HepG2 (cell line): Measurements from ENCODE around the gene MSMO1. TPM values are rescaled to one million over a fixed set of nuclear protein-coding genes. Genes with fewer than 3 reads are reported as not detected.

Experiments used
- ATAC-seq: fragments of 200-7000 bp; cut with Tn5 transposase; 3 replicates; pipeline ENCODE4 v1.9.1; 2020; ENCODE audit warnings: mild to moderate bottlenecking, moderate library complexity
- BruUV-seq: library from RNA; stranded (reverse); fragments of 400-500 nt; replicated peaks from 2 replicates; lab custom pipeline; 2021; lab: Mats Ljungman, UMichigan
- CTCF ChIA-PET: fragments of 300-600 bp; formaldehyde crosslinking; extraction: SDS; loops from one replicate; lab custom pipeline; 2021; ENCODE audit warnings: low total read pairs, inconsistent platforms, low intra/inter-chr PET ratio; lab: Yijun Ruan, JAX
- POLR2A ChIA-PET: fragments of 350-600 bp; sonication (Branson Sonifier 250); formaldehyde crosslinking; loops from one replicate; lab custom pipeline; 2020; ENCODE audit warnings: antibody characterized with exemption, inconsistent platforms; lab: Yijun Ruan, JAX
- DNase-seq: peaks from one replicate; pipeline ENCODE4 v3.0.0-alpha.2; 2015; ENCODE audit warnings: low spot score
- FAIRE-seq: peaks from 3 replicates; lab custom pipeline; 2011; peaks lifted over from hg19 to GRCh38; lab: Jason Lieb, UNC
- H2AFZ ChIP-seq: one replicate; pipeline ENCODE4 v1.6.1; 2011; ENCODE audit warnings: low read length, inconsistent platforms
- H3K27ac ChIP-seq: fragments of 300-600 bp; 3 replicates; pipeline ENCODE4 v1.8.0; 2011; ENCODE audit warnings: mixed run types, mild to moderate bottlenecking, mixed read lengths, low read length, inconsistent platforms; ENCODE audit not compliant: insufficient read depth; ENCODE audit errors: extremely low read length
- H3K27me3 ChIP-seq, 2 experiments: fragments of 200-600 bp in 1 of 2; 2 replicates in 1 of 2; 3 replicates in 1 of 2; pipeline versions ENCODE4 v1.6.0 to v1.8.0; 2011; ENCODE audit warnings: low read length in 2 of 2, mild to moderate bottlenecking in 2 of 2, moderate library complexity in 2 of 2, inconsistent platforms in 1 of 2; ENCODE audit not compliant: insufficient read depth in 2 of 2, control insufficient read depth in 1 of 2
- H3K36me3 ChIP-seq, 2 experiments: fragments of 200-600 bp in 1 of 2; replicated peaks in 1 of 2; 2 replicates in 1 of 2; 3 replicates in 1 of 2; pipeline versions ENCODE4 v1.5.1 to v1.8.0; 2011; ENCODE audit warnings: low read length in 2 of 2, inconsistent platforms in 1 of 2; ENCODE audit not compliant: insufficient read depth in 2 of 2, control insufficient read depth in 1 of 2
- H3K4me1 ChIP-seq: 2 replicates; pipeline ENCODE4 v1.5.1; 2012; ENCODE audit warnings: low read length, inconsistent platforms; ENCODE audit not compliant: insufficient read depth
- H3K4me2 ChIP-seq: 2 replicates; pipeline ENCODE4 v1.6.0; 2011; ENCODE audit warnings: low read depth, low read length, inconsistent platforms
- H3K4me3 ChIP-seq, 3 experiments: fragments of 200-600 bp in 1 of 3; sonication (generic), shearing (Covaris generic) in 1 of 3; replicated peaks in 1 of 3; 2 replicates each; pipeline ENCODE4 v1.5.1; 2011 to 2016; ENCODE audit warnings: low read length in 3 of 3, inconsistent platforms in 2 of 3, low read depth in 2 of 3, mild to moderate bottlenecking in 2 of 3, control low read depth in 1 of 3, mixed read lengths in 1 of 3; ENCODE audit not compliant: insufficient read depth in 1 of 3
- H3K79me2 ChIP-seq: one replicate; pipeline ENCODE4 v1.6.1; 2011; ENCODE audit warnings: low read length, inconsistent platforms; ENCODE audit not compliant: insufficient read depth
- H3K9ac ChIP-seq: 2 replicates; pipeline ENCODE4 v1.6.0; 2011; ENCODE audit warnings: mild to moderate bottlenecking, low read depth, low read length, inconsistent platforms; ENCODE audit not compliant: insufficient read depth
- H3K9me3 ChIP-seq: 2 replicates; pipeline ENCODE4 v1.5.1; 2012; ENCODE audit warnings: mild to moderate bottlenecking, low read length
- H4K20me1 ChIP-seq: 2 replicates; pipeline ENCODE4 v1.6.0; 2011; ENCODE audit warnings: inconsistent platforms, mild to moderate bottlenecking, low read length, moderate library complexity; ENCODE audit not compliant: insufficient read depth
- FOXM1 ChIP-seq: sonication (generic); formaldehyde crosslinking; IDR thresholded peaks from 2 replicates; pipeline ENCODE4 v1.5.0; 2020; ENCODE audit warnings: missing genetic modification reagents
- HNRNPUL1 ChIP-seq: fragments of 200-400 bp; formaldehyde crosslinking; IDR thresholded peaks from 2 replicates; pipeline ENCODE4 v1.6.1; 2017; ENCODE audit warnings: low read depth, mild to moderate bottlenecking, low read length, moderate library complexity
- IKZF1 ChIP-seq: fragments of 450-650 bp; IDR thresholded peaks from 2 replicates; pipeline ENCODE4 v1.7.1; 2016
- LCORL ChIP-seq, 2 experiments: fragments of 450-650 bp in 1 of 2; sonication (generic) in 1 of 2; formaldehyde crosslinking in 1 of 2; IDR thresholded peaks; 2 replicates each; pipeline versions ENCODE4 v1.5.0 to v1.6.1; 2017 to 2020; ENCODE audit warnings: antibody characterized with exemption in 1 of 2, missing genetic modification reagents in 1 of 2
- TEAD3 ChIP-seq: optimal IDR thresholded peaks from 2 replicates; pipeline ENCODE3; 2016; ENCODE audit warnings: borderline replicate concordance
- ZNF10 ChIP-seq: sonication (generic); formaldehyde crosslinking; IDR thresholded peaks from 2 replicates; pipeline ENCODE4 v1.4.0; 2020; ENCODE audit warnings: mild to moderate bottlenecking, low read depth, missing genetic modification reagents, borderline replicate concordance
- ZNF468 ChIP-seq: sonication (generic); formaldehyde crosslinking; IDR thresholded peaks from 2 replicates; pipeline ENCODE4 v1.8.0; 2022; ENCODE audit warnings: mild to moderate bottlenecking, moderate library complexity, missing genetic modification reagents
- ZNF510 ChIP-seq: sonication (generic); formaldehyde crosslinking; IDR thresholded peaks from 2 replicates; pipeline ENCODE4 v1.4.0; 2020; ENCODE audit warnings: low read depth, mild to moderate bottlenecking, missing genetic modification reagents
- ZNF782 ChIP-seq: sonication (generic); formaldehyde crosslinking; IDR thresholded peaks from 2 replicates; pipeline ENCODE4 v1.4.0; 2020; ENCODE audit warnings: missing genetic modification reagents, mild to moderate bottlenecking, borderline replicate concordance
- WGBS: methylation state at CpG from one replicate; pipeline ENCODE4 v1.1.6; 2017; ENCODE audit warnings: low lambda C conversion rate; 5-methylcytosine and 5-hydroxymethylcytosine counted together
- in situ Hi-C: cut with HindIII; loops from 2 replicates; pipeline ENCODE4 v1.10.0; 2017; ENCODE audit warnings: low pct_unique_long_range_greater_than_20kb; ENCODE audit not compliant: extremely low pct_ligation_motif_present
- intact Hi-C: fragments of 100-400 bp; cut with micrococcal nuclease; formaldehyde crosslinking; loops from one replicate; pipeline ENCODE4 v1.10.0; 2022; ENCODE audit not compliant: unreplicated experiment
- polyA plus RNA-seq, 8 experiments: library from polyadenylated mRNA; depleted of rRNA in 3 of 8; stranded (reverse) in 7 of 8; unstranded in 1 of 8; fragments of >200 nt; fragmentation: Illumina TruSeq in 4 of 8; extraction: Trizol in 4 of 8; gene quantifications; 2 replicates each; pipeline versions ENCODE4 v1.2.1 to v1.2.3, GENCODE V29; 2011 to 2016; ENCODE audit warnings: low read depth in 4 of 8, missing spikeins in 1 of 8, mixed read lengths in 1 of 8; ENCODE audit not compliant: insufficient read depth in 1 of 8
- total RNA-seq, 5 experiments: library from RNA; depleted of rRNA; stranded (reverse); fragments of >200 nt; fragmentation: Illumina TruSeq; extraction: Trizol; gene quantifications; 2 replicates each; pipeline ENCODE4 v1.2.3, GENCODE V29; 2016; ENCODE audit warnings: low read depth in 1 of 5
- TF ChIP-seq, protein P1 (sequence below): sonication (generic); formaldehyde crosslinking; IDR thresholded peaks from 2 replicates; pipeline ENCODE4 v1.4.0; 2020; ENCODE audit warnings: missing genetic modification reagents, borderline replicate concordance
- TF ChIP-seq, protein P2 (sequence below): sonication (generic); formaldehyde crosslinking; IDR thresholded peaks from 2 replicates; pipeline ENCODE4 v1.5.0; 2020; ENCODE audit warnings: mild to moderate bottlenecking, missing genetic modification reagents, borderline replicate concordance
- TF ChIP-seq, protein P3 (sequence below): sonication (generic); formaldehyde crosslinking; IDR thresholded peaks from 2 replicates; pipeline ENCODE4 v1.4.0; 2020; ENCODE audit warnings: mild to moderate bottlenecking, missing genetic modification reagents
- TF ChIP-seq, protein P4 (sequence below): sonication (generic); formaldehyde crosslinking; IDR thresholded peaks from 2 replicates; pipeline ENCODE4 v1.4.0; 2020; ENCODE audit warnings: missing genetic modification reagents

MSMO1 gene
- total and polyA plus RNA-seq, 2 of the 13 experiments (the other 11 are each of a cell fraction or from before 2014, with no cell fraction given): 98.1 to 216 TPM

DNA sequence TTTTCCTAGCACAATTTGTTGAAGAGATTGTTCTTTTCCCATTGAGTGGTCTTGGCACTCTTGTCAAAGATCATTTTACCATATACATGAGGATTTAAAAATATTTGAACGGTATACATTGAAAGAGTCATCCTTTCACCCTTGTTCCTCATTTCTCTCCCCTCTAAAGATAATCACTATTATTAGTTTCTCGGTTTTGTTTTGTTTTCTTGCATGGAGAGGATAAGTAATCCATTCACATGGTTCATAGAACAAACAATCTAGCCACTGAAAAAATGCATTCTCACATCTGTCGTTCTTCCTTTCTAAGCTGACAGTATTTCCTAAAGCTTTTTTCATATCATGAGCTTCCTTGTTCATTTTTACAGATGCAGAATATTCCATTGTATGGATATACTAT, 39.2 kb upstream of the MSMO1 start:
- WGBS: 70% methylated on average over 3 of the region's 3 CpGs
- no TSS peak for BruUV-seq
- intact Hi-C loops: no loop called here
- no peaks in the 10 kb centered on the region for H3K36me3 ChIP-seq
- DNase-seq (no peak), FAIRE-seq (no peak), ATAC-seq (no peak)
- H3K9ac ChIP-seq: no peak overlapping the region
- ChIA-PET POLR2A (no interaction called here), CTCF (no interaction called here)
- H3K27ac ChIP-seq: no peak overlapping the region
- peaks cover 11% of the 10 kb centered on the region for H3K4me1 ChIP-seq
- no peak overlapping the region for H2AFZ ChIP-seq
- no peaks in the 10 kb centered on the region for H4K20me1 ChIP-seq
- in situ Hi-C loops: no loop called here
- H3K9me3 ChIP-seq: no peaks in the 10 kb centered on the region
- no peak overlapping the region for H3K4me3 ChIP-seq
- H3K79me2 ChIP-seq: no peaks in the 10 kb centered on the region
- no peak overlapping the region for H3K4me2 ChIP-seq
- no peaks in the 10 kb centered on the region for H3K27me3 ChIP-seq
- TF ChIP-seq, protein P1, sequence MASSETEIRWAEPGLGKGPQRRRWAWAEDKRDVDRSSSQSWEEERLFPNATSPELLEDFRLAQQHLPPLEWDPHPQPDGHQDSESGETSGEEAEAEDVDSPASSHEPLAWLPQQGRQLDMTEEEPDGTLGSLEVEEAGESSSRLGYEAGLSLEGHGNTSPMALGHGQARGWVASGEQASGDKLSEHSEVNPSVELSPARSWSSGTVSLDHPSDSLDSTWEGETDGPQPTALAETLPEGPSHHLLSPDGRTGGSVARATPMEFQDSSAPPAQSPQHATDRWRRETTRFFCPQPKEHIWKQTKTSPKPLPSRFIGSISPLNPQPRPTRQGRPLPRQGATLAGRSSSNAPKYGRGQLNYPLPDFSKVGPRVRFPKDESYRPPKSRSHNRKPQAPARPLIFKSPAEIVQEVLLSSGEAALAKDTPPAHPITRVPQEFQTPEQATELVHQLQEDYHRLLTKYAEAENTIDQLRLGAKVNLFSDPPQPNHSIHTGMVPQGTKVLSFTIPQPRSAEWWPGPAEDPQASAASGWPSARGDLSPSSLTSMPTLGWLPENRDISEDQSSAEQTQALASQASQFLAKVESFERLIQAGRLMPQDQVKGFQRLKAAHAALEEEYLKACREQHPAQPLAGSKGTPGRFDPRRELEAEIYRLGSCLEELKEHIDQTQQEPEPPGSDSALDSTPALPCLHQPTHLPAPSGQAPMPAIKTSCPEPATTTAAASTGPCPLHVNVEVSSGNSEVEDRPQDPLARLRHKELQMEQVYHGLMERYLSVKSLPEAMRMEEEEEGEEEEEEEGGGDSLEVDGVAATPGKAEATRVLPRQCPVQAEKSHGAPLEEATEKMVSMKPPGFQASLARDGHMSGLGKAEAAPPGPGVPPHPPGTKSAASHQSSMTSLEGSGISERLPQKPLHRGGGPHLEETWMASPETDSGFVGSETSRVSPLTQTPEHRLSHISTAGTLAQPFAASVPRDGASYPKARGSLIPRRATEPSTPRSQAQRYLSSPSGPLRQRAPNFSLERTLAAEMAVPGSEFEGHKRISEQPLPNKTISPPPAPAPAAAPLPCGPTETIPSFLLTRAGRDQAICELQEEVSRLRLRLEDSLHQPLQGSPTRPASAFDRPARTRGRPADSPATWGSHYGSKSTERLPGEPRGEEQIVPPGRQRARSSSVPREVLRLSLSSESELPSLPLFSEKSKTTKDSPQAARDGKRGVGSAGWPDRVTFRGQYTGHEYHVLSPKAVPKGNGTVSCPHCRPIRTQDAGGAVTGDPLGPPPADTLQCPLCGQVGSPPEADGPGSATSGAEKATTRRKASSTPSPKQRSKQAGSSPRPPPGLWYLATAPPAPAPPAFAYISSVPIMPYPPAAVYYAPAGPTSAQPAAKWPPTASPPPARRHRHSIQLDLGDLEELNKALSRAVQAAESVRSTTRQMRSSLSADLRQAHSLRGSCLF (CRISPR knock-in tag): no peak
- TF ChIP-seq, protein P2, sequence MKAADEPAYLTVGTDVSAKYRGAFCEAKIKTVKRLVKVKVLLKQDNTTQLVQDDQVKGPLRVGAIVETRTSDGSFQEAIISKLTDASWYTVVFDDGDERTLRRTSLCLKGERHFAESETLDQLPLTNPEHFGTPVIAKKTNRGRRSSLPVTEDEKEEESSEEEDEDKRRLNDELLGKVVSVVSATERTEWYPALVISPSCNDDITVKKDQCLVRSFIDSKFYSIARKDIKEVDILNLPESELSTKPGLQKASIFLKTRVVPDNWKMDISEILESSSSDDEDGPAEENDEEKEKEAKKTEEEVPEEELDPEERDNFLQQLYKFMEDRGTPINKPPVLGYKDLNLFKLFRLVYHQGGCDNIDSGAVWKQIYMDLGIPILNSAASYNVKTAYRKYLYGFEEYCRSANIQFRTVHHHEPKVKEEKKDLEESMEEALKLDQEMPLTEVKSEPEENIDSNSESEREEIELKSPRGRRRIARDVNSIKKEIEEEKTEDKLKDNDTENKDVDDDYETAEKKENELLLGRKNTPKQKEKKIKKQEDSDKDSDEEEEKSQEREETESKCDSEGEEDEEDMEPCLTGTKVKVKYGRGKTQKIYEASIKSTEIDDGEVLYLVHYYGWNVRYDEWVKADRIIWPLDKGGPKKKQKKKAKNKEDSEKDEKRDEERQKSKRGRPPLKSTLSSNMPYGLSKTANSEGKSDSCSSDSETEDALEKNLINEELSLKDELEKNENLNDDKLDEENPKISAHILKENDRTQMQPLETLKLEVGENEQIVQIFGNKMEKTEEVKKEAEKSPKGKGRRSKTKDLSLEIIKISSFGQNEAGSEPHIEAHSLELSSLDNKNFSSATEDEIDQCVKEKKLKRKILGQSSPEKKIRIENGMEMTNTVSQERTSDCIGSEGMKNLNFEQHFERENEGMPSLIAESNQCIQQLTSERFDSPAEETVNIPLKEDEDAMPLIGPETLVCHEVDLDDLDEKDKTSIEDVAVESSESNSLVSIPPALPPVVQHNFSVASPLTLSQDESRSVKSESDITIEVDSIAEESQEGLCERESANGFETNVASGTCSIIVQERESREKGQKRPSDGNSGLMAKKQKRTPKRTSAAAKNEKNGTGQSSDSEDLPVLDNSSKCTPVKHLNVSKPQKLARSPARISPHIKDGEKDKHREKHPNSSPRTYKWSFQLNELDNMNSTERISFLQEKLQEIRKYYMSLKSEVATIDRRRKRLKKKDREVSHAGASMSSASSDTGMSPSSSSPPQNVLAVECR (CRISPR knock-in tag): no peak
- no peak for TF ChIP-seq FOXM1 (CRISPR knock-in tag)
- no peak for TF ChIP-seq ZNF510 (CRISPR knock-in tag)
- TF ChIP-seq, protein P3, sequence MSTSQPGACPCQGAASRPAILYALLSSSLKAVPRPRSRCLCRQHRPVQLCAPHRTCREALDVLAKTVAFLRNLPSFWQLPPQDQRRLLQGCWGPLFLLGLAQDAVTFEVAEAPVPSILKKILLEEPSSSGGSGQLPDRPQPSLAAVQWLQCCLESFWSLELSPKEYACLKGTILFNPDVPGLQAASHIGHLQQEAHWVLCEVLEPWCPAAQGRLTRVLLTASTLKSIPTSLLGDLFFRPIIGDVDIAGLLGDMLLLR: no peak
- no peak for TF ChIP-seq IKZF1
- no peak for TF ChIP-seq TEAD3 (CRISPR knock-in tag)
- TF ChIP-seq ZNF10 (CRISPR knock-in tag): no peak
- TF ChIP-seq LCORL (IDR thresholded peaks at IDR 0.05): no peak
- TF ChIP-seq LCORL (CRISPR knock-in tag; IDR thresholded peaks at IDR 0.05): no peak
- TF ChIP-seq, protein P4, sequence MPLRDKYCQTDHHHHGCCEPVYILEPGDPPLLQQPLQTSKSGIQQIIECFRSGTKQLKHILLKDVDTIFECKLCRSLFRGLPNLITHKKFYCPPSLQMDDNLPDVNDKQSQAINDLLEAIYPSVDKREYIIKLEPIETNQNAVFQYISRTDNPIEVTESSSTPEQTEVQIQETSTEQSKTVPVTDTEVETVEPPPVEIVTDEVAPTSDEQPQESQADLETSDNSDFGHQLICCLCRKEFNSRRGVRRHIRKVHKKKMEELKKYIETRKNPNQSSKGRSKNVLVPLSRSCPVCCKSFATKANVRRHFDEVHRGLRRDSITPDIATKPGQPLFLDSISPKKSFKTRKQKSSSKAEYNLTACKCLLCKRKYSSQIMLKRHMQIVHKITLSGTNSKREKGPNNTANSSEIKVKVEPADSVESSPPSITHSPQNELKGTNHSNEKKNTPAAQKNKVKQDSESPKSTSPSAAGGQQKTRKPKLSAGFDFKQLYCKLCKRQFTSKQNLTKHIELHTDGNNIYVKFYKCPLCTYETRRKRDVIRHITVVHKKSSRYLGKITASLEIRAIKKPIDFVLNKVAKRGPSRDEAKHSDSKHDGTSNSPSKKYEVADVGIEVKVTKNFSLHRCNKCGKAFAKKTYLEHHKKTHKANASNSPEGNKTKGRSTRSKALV (CRISPR knock-in tag): no peak
- no peak for TF ChIP-seq ZNF782 (CRISPR knock-in tag)
- TF ChIP-seq HNRNPUL1: no peak
- TF ChIP-seq ZNF468 (CRISPR knock-in tag): no peak
